HG02571 (cell line): Measurements from ENCODE around the gene NNT.
"Not testable (repeated sequence)": the region's sequence is repeated elsewhere in the genome, so short reads cannot be mapped to it uniquely, and the experiment has no call there.

Source experiments
- ATAC-seq: cut with Tn5 transposase; IDR thresholded peaks from one replicate; pipeline ENCODE4 v1.9.1; 2021; ENCODE audit warnings: mild to moderate bottlenecking, moderate library complexity; ENCODE audit not compliant: unreplicated experiment

Gene NNT

DNA sequence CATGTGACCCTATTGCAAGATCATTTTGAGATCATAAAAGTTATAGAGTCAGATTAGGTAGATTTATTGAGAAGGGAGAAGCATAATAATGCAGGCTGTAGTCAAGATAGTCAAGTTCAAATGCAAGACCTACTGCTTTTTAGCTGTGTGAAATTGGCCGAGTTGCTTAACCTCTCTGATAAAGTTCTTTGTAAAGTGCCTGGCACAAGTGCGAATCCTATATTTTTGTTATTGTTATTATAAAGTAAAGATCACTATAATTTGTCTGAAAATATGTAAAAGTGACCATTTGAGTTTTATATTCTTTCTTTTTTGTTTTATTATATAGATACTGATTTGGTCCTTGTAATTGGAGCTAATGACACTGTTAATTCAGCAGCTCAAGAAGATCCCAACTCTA, 99.3 kb downstream of the NNT start:
- no peak for ATAC-seq

DNA sequence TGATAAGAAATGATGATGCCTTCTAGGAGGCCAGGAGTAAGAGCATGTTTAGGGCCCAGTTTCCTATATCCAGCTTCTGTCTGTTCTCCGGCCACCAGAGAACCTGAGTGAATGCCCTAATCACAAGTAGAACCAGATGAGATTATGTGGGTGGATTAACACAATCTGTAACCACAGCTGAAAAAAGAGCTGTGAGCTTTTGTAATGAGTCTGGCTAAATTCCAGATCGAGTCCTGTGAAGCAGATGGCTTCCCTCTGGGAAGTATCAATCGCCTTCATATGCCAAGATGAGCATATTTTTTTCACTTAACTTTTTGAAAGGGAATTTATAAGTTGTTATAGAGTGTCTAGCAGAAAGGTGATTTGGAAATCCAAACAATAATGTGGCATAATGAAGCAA, 99.8 kb downstream of the NNT start:
- ATAC-seq: no peak

DNA sequence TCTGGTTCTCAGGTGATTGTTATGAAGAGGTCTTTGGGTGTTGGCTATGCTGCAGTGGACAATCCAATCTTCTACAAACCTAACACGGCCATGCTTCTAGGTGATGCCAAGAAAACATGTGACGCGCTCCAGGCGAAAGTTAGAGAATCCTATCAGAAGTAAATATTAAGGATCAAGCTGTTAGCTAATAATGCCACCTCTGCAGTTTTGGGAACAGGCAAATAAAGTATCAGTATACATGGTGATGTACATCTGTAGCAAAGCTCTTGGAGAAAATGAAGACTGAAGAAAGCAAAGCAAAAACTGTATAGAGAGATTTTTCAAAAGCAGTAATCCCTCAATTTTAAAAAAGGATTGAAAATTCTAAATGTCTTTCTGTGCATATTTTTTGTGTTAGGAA, 101.3 kb downstream of the NNT start:
- ATAC-seq: no peak

DNA sequence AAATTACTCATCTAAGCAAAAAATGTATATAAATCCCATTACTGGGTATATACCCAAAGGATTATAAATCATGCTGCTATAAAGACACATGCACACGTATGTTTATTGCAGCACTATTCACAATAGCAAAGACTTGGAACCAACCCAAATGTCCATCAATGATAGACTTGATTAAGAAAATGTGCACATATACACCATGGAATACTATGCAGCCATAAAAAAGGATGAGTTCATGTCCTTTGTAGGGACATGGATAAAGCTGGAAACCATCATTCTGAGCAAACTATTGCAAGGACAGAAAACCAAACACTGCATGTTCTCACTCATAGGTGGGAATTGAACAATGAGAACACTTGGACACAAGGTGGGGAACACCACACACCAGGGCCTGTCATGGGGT, 103.6 kb downstream of the NNT start:
- not testable (repeated sequence) for ATAC-seq

DNA sequence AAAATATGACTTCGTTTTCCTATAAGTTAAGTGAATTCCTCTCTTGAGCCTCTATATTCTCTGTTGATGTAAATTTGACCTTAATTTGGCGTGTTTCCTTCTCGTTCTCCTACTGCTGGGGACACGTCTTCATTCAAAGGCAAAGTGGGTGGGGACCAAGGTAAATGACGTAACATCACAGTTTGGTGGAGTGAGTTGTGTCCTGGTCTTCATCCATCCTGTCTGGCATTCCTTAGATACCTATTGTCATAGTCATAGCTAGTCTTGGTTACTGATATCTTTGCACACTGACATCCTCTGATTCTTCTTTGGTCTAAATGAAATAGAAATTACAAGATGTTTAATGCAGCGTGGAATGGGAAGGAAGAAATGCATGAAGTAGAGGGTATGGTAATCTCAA, 108.5 kb downstream of the NNT start:
- ATAC-seq: no peak

DNA sequence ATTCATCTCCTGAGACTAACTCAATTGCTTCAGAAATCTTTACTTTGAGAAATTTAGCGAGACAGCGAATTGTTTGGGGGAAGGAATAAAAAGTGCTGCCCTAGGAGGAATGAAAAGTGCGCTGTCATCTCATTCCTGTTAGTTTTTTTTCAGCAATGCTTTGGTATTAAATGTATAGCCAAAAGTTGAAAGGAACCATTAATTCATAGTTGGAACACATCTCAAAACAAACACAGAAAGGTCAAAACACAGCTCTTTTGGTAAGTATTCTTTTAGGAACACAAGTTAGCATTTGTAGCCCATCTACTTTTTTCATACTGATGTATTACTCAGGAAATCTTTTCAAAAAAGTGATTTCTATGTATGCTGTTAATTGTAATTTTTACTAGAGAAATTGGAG, 109.1 kb downstream of the NNT start:
- no peak for ATAC-seq

DNA sequence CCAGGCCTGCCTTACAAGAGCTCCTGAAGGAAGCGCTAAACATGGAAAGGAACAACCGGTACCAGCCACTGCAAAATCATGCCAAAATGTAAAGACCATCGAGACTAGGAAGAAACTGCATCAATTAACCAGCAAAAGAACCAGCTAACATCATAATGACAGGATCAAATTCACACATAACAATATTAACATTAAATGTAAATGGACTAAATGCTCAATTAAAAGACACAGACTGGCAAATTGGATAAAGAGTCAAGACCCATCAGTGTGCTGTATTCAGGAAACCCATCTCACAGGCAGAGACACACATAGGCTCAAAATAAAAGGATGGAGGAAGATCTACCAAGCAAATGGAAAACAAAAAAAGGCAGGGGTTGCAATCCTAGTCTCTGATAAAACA, 116.8 kb downstream of the NNT start:
- not testable (repeated sequence) for ATAC-seq

DNA sequence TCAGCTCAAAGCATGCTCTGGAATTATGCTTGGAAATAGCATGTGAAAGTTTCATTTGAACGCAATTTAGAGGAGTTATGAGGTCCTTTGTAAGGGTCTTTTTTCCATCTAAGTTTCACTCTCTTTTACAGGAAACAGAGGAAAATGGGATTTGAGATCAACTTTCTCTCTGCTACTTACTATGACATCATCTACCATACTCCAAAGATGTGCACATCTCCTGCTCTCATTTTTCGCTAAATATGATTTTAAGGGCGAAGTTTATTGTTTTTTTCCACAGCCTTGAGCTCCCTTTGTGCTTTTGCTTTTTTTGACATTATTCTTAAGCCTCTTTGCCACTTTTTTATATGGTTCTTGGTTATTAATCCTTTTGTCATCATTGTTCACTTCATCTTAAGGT, 125.6 kb downstream of the NNT start:
- no peak for ATAC-seq

DNA sequence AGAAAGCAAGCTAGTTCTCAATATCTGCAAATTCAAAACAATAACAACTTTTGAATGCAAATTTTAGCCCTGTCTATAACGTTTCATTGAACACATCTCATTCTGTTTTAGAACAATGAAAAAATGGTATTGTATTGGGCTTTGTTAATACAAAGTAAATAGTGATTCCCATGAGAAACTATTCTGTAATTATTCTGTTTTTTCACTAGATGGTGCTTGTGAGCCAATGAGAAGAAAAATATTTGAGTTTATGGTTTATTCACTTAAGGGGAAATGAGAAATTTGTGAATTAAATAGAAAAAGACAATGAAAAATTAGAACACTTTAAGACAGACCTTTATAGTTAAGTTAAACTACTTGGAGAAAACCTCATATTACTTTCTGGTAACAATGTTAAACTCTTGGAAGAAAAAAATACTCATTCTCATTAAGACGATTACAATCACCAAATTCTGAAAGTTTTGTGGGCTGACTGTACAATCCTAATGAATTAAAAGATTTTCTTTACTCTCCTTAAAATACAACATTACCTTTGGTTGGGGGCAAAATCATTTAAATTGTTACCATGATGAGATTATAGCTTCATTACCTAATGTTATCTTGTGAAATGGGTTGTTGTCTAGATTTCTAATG, 127.0 kb downstream of the NNT start:
- ATAC-seq: no peak

DNA sequence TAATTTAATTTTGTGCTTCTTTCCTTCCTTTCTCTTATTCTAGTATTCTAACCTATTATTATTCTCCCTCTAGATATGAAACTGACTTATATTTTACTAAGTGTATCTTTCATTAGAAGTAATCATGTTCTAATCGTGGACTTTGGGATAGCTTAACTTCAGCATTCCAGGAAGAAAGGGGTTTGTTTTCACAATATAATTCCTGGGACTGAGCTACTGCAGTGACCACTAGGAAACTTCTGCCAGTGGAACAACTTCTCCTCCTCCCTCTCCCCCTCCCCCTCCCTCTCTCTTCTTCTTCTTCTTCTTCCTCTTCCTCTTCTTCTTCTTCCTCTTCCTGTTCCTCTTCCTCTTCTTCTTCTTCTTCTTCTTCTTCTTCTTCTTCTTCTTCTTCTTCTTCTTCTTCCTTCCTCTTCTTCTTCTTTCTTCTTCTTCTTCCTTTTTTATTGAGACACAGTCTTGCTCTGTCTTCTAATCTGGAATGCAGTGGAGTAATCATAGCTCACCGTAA, 127.9 kb downstream of the NNT start:
- ATAC-seq: no peak

DNA sequence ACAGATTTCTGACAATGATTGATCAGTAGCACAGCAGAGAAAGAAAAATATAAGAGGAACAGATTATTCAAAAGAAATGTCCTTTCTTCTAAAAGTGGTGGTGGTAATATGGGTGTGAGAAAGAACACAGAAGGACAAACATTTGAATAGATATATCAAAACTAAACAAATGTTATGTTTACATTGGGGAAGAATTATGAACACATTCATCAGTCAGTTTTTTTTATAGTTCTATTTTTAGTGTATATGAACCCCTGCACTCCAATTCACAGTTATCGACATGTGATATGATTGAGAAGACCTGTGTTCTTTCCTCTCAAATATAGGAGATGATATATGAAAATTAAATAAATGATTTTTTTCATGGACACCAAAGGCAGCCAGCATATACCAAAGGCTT, 128.6 kb downstream of the NNT start:
- no peak for ATAC-seq

DNA sequence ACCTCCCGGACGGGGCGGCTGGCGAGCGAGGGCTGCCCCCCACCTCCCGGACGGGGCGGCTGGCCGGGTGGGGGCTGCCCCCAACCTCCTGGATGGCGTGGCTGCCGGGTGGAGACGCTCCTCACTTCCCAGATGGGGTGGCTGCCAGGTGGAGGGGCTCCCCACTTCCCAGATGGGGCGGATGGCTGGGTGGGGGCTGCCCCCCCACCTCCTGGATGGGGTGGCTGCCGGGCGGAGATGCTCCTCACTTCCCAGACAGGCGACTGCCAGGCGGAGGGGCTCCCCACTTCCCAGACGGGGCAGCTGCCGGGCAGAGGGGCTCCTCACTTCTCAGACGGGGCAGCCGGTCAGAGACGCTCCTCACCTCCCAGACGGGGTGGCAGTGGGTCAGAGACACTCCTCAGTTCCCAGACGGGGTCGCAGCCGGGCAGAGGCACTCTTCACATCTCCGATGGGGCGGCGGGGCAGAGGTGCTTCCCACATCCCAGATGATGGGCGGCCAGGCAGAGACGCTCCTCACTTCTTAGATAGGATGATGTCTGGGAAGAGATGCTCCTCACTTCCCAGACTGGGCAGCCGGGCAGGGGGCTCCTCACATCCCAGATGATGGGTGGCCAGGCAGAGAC, 143.1 kb downstream of the NNT start:
- ATAC-seq: not testable (repeated sequence)

DNA sequence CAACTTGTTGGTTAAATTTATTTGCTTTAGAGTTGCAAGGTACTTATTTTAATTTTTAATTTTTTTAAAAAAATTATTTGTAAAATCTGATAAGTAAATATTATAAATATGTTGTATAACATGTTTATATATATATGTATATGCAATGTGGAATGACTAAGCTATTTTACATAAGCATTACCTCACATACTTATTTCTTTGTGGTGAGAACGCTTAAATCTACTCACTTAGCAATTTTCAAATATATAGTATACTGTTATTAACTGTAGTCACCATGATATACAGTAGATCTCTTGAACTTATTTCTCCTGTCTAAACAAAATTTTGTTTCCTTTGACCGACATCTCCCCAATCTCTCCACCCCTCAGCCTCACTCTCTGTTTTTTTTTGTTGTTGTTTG, 147.8 kb downstream of the NNT start:
- ATAC-seq: no peak

DNA sequence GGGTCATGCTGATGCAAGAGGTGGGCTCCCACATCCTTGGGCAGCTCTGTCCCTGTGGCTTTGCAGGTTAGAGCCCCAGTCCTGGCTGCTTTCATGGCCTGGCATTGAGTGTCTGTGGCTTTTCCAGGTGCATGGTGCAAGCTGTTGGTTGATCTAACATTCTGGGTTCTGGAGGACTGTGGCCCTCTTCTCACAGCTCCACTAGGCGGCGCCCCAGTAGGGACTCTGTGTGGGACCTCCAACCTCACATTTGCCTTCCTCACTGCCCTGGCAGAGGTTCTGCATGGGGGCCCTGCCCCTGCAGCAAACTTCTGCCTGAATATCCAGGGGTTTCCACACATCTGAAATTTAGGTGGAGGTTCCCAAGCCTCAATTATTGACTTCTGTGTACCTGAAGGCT, 150.1 kb downstream of the NNT start:
- ATAC-seq: no peak
